ENCODE results near the gene TMOD2. TPM values are rescaled to one million over a fixed set of nuclear protein-coding genes. Genes with fewer than 3 reads are reported as not detected.

Gene TMOD2
- total and polyA plus RNA-seq, 2 of the 8 experiments (the other 6 are each of a cell fraction or from before 2014, with no cell fraction given), result 0.80 to 6.5 TPM

GRCh38 chr15:51796847-51797401 is 45.5 kb downstream of the TMOD2 start (continued):
- no peak for TF ChIP-seq JUN (IDR thresholded peaks at IDR 0.05; ENCODE audit: low read depth, low read length)
- TF ChIP-seq CREB1 (IDR thresholded peaks at IDR 0.05), result no peak
- no peak for TF ChIP-seq CEBPB (IDR thresholded peaks at IDR 0.05; ENCODE audit: low read depth, low read length)
- TF ChIP-seq KDM4A (IDR thresholded peaks at IDR 0.05; ENCODE audit: low read depth, low read length, severe bottlenecking), result no peak

All from H1 (cell line).